HG03558 (cell line): ENCODE data around the gene JKAMP.

ENCODE experiments used
- ATAC-seq: cut with Tn5 transposase; IDR thresholded peaks from one replicate; pipeline ENCODE4 v1.9.1; 2021; ENCODE audit warnings: moderate number of reproducible peaks; ENCODE audit not compliant: unreplicated experiment; ENCODE audit errors: extremely low read depth

Gene JKAMP

DNA sequence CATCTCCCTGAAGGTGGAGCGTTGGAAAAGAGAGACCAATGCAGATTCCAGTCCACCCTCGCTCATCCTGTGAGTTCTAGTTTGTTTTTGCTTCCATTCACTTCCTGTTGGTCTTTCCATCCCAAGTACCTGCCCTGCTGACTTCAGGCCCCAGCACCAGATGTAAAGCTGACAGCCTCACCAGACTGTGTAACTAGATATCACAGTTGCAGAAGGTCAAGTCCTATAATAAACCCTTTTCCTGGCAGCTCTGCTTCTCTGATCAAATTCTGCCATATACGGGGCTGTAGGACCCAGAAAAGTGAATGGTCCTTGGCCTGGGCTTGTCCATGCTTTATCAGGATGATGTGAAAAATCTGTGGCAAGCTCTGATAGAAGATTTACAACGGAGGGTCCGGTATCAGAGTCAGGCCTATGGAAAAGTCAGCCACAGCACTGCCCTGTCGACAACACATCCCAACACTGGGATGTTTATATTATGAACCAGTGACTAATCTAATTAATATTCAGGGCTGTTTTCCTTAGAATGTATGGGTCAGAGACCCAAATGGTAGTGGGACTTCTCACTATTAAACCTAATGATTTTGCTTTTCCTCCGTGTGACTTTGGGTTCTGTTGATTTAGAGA lies 50.2 kb downstream of the JKAMP start:
- no peak for ATAC-seq

DNA sequence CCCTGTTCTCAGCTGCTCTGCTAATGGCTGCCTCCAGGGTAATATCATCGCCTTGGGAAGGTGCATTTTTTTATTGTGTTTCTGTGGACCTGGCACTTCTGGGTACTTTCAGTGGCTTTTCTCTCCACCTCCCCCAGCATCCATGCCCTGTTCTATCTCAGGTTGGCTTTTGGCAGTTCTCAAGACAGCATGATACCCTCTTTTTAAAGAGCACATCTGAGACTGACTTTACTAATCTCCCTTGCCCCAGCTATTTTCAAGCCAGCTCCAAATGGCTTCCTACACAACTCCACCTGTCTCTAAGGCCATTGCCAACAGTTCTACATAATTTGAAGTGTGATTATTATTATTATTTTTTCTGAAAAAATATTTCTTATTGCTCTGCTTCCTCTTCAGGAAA lies 53.2 kb downstream of the JKAMP start:
- ATAC-seq, result no peak

DNA sequence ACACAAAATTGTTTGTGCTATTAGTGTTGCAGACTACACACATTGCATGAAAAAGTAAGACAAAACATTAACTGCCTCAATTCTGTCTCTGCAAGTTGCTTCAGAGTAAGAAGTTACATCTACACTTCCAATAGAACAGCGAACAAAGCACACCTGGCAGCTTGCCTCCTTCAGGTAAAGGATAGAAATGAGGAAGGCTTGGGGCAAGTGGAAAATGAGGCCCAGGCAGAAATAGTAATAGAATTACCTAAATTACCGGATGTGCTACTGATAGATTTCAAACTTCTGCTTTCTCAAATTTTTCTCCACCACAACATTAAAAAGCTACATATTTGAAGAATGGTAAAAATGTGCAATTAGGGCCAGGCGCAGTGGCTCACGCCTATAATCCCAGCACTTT lies 54.6 kb downstream of the JKAMP start:
- no peak for ATAC-seq

DNA sequence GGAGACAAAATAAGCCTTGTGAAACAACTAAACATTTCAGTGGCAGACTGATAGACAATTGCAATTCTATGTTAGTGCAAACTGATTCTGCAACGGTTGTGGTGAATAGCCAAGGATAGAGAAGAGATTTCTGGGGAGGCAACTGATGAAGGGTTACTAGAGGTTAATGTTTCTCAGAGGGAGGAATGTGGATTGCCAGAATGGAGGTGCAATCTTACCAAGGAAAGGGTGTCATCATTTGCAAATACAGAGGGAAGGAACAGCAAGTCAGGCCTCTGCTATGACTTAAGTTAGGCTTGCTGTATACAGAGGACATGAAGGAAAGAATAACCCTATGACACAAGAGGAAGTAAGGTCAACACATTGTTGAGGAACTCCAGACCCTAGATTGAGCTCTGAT lies 56.5 kb downstream of the JKAMP start:
- ATAC-seq, result no peak

DNA sequence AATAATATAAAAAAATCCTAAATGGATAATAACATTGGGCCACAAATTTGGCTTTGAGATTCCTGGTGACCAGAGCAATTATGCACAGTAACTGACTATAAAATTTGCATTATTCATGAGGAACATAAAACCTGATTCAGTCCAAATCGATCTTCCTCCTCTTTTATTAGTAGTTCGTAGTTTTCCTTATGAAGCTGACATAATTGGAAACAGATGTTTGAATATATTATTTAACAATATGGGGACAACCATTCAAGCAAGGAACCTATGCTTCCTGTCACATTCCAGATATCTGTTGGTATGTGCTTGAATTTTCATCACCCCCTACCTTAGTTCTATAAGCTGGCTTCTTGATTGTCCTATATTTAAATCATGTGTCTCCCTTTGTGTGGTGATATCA lies 57.4 kb downstream of the JKAMP start:
- ATAC-seq, result no peak

DNA sequence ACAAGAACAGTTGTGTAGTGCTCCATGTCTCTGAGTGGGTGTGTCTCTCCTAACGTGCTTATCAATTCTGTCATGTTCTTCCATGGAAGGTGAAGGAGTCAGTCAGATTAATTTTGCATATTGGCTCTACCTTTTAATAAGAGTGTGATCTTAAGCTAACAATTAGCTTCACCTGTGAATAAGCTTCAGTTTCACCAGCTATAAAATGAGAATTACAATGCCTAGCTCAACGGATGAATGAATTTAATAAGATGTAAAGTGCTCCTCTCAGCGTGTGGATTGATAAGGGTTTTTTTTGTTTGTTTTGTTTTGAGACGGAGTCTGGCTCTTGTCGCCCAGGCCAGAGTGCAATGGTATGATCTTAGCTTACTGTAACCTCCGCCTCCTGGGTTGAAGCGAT lies 59.6 kb downstream of the JKAMP start:
- no peak for ATAC-seq

DNA sequence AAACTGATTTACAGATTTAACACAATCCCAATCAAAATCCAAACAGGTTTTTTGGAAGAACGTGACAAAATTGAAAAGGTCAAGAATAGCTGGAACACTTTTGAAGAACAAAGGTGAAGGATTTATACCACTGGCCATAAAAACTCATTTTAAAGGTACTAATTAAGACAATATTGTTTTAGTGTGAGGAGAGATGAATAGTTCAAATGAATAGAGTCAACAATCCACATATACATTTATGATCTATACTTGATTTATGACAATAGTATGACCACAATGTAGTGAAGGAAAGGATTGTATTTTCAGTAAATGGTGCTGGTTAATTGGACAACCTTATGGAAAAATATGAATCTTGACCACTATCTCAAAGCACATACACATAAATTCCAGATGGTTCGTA lies 63.0 kb downstream of the JKAMP start:
- no peak for ATAC-seq
